ENCODE results near the gene DCAF11. TPM values are rescaled to one million over a fixed set of nuclear protein-coding genes. Genes with fewer than 3 reads are reported as not detected.
A peak's percentile ranks its signal among the peaks of the same experiment; 100 is the strongest.

DCAF11 gene
- total and polyA plus RNA-seq, 2 of the 13 experiments (the other 11 are each of a cell fraction or from before 2014, with no cell fraction given) = 150 to 257 TPM

DNA sequence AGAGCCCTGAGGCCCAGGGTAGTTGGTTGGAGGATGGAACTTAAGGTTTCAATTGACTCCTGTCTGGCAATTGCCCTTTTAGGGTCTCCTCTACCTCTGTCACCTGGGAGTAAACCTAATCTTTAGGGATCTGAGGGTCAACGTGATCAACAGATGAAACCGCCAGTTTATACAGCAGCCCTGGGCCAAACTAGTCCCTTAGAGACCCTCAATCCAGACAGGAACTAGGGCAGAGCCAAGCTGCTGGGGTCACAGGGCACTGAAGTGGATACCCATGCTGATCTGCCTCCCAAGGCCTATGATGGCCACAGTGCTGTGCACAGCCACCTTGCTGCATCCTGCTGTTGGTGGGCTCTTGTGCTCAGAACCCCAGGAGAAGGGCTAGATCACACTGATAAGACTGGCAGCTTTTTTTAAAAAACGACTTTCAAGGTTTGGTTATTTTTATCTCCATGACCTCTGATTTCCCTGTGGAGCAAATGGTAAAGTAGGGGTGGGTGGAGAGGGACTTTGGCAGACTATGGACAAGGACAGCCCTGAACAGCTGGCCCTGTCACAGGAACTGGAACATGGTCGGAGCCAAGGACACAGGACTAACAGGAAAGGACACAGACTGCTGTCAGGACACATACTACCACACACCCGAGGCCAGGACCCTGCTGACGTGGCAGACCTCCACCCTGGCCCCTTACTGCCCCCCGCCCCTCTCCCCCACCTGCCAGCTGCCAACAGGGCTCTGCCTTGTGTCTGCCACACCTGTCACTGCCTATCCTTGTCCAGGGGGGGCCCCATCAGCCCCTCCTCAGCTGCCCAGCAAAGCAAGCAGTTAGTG lies 16.4 kb downstream of the DCAF11 start (continued):
- TF ChIP-seq ZNF777 (CRISPR knock-in tag; IDR thresholded peaks at IDR 0.05) = no peak
- TF ChIP-seq, protein P1, sequence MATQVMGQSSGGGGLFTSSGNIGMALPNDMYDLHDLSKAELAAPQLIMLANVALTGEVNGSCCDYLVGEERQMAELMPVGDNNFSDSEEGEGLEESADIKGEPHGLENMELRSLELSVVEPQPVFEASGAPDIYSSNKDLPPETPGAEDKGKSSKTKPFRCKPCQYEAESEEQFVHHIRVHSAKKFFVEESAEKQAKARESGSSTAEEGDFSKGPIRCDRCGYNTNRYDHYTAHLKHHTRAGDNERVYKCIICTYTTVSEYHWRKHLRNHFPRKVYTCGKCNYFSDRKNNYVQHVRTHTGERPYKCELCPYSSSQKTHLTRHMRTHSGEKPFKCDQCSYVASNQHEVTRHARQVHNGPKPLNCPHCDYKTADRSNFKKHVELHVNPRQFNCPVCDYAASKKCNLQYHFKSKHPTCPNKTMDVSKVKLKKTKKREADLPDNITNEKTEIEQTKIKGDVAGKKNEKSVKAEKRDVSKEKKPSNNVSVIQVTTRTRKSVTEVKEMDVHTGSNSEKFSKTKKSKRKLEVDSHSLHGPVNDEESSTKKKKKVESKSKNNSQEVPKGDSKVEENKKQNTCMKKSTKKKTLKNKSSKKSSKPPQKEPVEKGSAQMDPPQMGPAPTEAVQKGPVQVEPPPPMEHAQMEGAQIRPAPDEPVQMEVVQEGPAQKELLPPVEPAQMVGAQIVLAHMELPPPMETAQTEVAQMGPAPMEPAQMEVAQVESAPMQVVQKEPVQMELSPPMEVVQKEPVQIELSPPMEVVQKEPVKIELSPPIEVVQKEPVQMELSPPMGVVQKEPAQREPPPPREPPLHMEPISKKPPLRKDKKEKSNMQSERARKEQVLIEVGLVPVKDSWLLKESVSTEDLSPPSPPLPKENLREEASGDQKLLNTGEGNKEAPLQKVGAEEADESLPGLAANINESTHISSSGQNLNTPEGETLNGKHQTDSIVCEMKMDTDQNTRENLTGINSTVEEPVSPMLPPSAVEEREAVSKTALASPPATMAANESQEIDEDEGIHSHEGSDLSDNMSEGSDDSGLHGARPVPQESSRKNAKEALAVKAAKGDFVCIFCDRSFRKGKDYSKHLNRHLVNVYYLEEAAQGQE (IDR thresholded peaks at IDR 0.05; ENCODE audit: borderline replicate concordance in 1 of 2, low read depth in 1 of 2, low read length in 2 of 2) = no peak
- TF ChIP-seq ZNF451 (CRISPR knock-in tag; IDR thresholded peaks at IDR 0.05) = peak; percentile 95; the same call in 1 of the 2 replicates
- no peak for TF ChIP-seq BHLHE40 (IDR thresholded peaks at IDR 0.05; ENCODE audit: low read length)
- TF ChIP-seq, protein P2, sequence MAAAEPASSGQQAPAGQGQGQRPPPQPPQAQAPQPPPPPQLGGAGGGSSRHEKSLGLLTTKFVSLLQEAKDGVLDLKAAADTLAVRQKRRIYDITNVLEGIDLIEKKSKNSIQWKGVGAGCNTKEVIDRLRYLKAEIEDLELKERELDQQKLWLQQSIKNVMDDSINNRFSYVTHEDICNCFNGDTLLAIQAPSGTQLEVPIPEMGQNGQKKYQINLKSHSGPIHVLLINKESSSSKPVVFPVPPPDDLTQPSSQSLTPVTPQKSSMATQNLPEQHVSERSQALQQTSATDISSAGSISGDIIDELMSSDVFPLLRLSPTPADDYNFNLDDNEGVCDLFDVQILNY (CRISPR knock-in tag; conservative IDR thresholded peaks at IDR 0.05) = no peak
- no peak for TF ChIP-seq NFE2 (CRISPR knock-in tag; IDR thresholded peaks at IDR 0.05)
- TF ChIP-seq ZNF20 (CRISPR knock-in tag; IDR thresholded peaks at IDR 0.05) = no peak
- TF ChIP-seq, protein P3, sequence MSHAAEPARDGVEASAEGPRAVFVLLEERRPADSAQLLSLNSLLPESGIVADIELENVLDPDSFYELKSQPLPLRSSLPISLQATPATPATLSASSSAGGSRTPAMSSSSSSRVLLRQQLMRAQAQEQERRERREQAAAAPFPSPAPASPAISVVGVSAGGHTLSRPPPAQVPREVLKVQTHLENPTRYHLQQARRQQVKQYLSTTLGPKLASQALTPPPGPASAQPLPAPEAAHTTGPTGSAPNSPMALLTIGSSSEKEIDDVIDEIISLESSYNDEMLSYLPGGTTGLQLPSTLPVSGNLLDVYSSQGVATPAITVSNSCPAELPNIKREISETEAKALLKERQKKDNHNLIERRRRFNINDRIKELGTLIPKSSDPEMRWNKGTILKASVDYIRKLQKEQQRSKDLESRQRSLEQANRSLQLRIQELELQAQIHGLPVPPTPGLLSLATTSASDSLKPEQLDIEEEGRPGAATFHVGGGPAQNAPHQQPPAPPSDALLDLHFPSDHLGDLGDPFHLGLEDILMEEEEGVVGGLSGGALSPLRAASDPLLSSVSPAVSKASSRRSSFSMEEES (CRISPR knock-in tag; IDR thresholded peaks at IDR 0.05) = no peak
- TF ChIP-seq SRY (CRISPR knock-in tag; IDR thresholded peaks at IDR 0.05) = no peak
- TF ChIP-seq BRD4 (CRISPR knock-in tag; IDR thresholded peaks at IDR 0.05) = no peak
- no peak for TF ChIP-seq ZNF678 (CRISPR knock-in tag; IDR thresholded peaks at IDR 0.05)
- no peak for TF ChIP-seq ZSCAN12 (CRISPR knock-in tag; IDR thresholded peaks at IDR 0.05)
- TF ChIP-seq ZMYM3 (CRISPR knock-in tag; IDR thresholded peaks at IDR 0.05) = peak; percentile 46; the same call in 1 of the 2 replicates
- TF ChIP-seq, protein P4, sequence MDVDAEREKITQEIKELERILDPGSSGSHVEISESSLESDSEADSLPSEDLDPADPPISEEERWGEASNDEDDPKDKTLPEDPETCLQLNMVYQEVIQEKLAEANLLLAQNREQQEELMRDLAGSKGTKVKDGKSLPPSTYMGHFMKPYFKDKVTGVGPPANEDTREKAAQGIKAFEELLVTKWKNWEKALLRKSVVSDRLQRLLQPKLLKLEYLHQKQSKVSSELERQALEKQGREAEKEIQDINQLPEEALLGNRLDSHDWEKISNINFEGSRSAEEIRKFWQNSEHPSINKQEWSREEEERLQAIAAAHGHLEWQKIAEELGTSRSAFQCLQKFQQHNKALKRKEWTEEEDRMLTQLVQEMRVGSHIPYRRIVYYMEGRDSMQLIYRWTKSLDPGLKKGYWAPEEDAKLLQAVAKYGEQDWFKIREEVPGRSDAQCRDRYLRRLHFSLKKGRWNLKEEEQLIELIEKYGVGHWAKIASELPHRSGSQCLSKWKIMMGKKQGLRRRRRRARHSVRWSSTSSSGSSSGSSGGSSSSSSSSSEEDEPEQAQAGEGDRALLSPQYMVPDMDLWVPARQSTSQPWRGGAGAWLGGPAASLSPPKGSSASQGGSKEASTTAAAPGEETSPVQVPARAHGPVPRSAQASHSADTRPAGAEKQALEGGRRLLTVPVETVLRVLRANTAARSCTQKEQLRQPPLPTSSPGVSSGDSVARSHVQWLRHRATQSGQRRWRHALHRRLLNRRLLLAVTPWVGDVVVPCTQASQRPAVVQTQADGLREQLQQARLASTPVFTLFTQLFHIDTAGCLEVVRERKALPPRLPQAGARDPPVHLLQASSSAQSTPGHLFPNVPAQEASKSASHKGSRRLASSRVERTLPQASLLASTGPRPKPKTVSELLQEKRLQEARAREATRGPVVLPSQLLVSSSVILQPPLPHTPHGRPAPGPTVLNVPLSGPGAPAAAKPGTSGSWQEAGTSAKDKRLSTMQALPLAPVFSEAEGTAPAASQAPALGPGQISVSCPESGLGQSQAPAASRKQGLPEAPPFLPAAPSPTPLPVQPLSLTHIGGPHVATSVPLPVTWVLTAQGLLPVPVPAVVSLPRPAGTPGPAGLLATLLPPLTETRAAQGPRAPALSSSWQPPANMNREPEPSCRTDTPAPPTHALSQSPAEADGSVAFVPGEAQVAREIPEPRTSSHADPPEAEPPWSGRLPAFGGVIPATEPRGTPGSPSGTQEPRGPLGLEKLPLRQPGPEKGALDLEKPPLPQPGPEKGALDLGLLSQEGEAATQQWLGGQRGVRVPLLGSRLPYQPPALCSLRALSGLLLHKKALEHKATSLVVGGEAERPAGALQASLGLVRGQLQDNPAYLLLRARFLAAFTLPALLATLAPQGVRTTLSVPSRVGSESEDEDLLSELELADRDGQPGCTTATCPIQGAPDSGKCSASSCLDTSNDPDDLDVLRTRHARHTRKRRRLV (CRISPR knock-in tag; IDR thresholded peaks at IDR 0.05) = 0 out of 2 replicates have a peak, but pooled peaks have one; percentile 44
- TF ChIP-seq ZNF44 (CRISPR knock-in tag; IDR thresholded peaks at IDR 0.05) = peak; percentile 41; the same call in 1 of the 2 replicates
- peak; percentile 54; the same call in 1 of the 2 replicates for TF ChIP-seq GATAD2A (CRISPR knock-in tag; IDR thresholded peaks at IDR 0.05)
- TF ChIP-seq, protein P5, sequence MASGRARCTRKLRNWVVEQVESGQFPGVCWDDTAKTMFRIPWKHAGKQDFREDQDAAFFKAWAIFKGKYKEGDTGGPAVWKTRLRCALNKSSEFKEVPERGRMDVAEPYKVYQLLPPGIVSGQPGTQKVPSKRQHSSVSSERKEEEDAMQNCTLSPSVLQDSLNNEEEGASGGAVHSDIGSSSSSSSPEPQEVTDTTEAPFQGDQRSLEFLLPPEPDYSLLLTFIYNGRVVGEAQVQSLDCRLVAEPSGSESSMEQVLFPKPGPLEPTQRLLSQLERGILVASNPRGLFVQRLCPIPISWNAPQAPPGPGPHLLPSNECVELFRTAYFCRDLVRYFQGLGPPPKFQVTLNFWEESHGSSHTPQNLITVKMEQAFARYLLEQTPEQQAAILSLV (CRISPR knock-in tag; IDR thresholded peaks at IDR 0.05; ENCODE audit: borderline replicate concordance) = peak; percentile 58; the same call in 1 of the 2 replicates
